Right cardiac atrium (tissue), 5 donors: ENCODE results near the gene APPBP2. TPM values are rescaled to one million over a fixed set of nuclear protein-coding genes. Genes with fewer than 3 reads are reported as not detected.
A peak's percentile ranks its signal among the peaks of the same experiment; 100 is the strongest.
"Not testable (repeated sequence)": the region's sequence is repeated elsewhere in the genome, so short reads cannot be mapped to it uniquely, and the experiment has no call there.

ENCODE experiments used
- ATAC-seq, 2 donors: fragments of 200-7000 bp; cut with Tn5 transposase; one replicate each; pipeline versions ENCODE4 v1.8.0 to v1.9.1; 2020; ENCODE audit warnings: moderate library complexity in 2 of 2, mild to moderate bottlenecking in 1 of 2
- DNase-seq, 3 donors: peaks; one replicate each; pipeline ENCODE4 v3.0.0-alpha.2; 2020
- H3K27ac ChIP-seq: one replicate; pipeline ENCODE4 v1.5.1; 2013; ENCODE audit warnings: mild to moderate bottlenecking, low read length, control low read depth, moderate library complexity
- H3K27me3 ChIP-seq: one replicate; pipeline ENCODE4 v1.6.1; 2013; ENCODE audit not compliant: control insufficient read depth, insufficient read depth
- H3K4me1 ChIP-seq: one replicate; pipeline ENCODE4 v1.6.1; 2013; ENCODE audit warnings: low read length; ENCODE audit not compliant: control insufficient read depth, insufficient read depth
- H3K4me3 ChIP-seq: one replicate; pipeline ENCODE4 v1.5.1; 2013; ENCODE audit warnings: low read length, control low read depth
- H3K9me3 ChIP-seq: one replicate; pipeline ENCODE4 v1.6.1; 2013; ENCODE audit warnings: low read length; ENCODE audit not compliant: control insufficient read depth
- WGBS: extraction: QIAGEN DNeasy Blood & Tissue Kit; methylation state at CpG from one replicate; pipeline ENCODE4 v1.1.7; 2013; 5-methylcytosine and 5-hydroxymethylcytosine counted together
- intact Hi-C, 4 donors: fragments of 100-400 bp; cut with DNase I; formaldehyde crosslinking; loops; one replicate each; pipeline versions ENCODE4 v1.11.0 to v1.14.0; 2022 to 2023
- polyA plus RNA-seq: library from polyadenylated mRNA; stranded (reverse); fragments of 200-250 nt; gene quantifications from one replicate; pipeline ENCODE4 v1.2.3, GENCODE V29; 2013
- total RNA-seq, 4 donors: library from RNA; stranded (reverse); fragmentation: NEBNext Ultra II Directional; extraction: Animal tissue kit (Norgen Biotek cat#: 25700); gene quantifications; one replicate each; pipeline ENCODE4 v1.2.1, GENCODE V29; 2021
- donor health status: healthy with polysubstance abuse.
- donor health status: DM: no; HTN: yes; CAD: no.
- donor health status: DM: no; HTN: no; CAD: no.
- donor health status: DM: no; HTN: yes; CAD: no; lungs with severe emphysema.
- donor health status: DM: yes; HTN: yes; CAD: no.

APPBP2 gene
- total and polyA plus RNA-seq, 5 donors, result 5.3 to 28.2 (median 23.9) TPM

- DNase-seq, result no peak
- intact Hi-C loops, result no loop called here
- Histone ChIP-seq H3K27me3 (no peaks in the 10 kb centered on the region), H3K9me3 (no peaks in the 10 kb centered on the region), H3K27ac (no peak overlapping the region), H3K4me3 (no peak overlapping the region), H3K4me1 (no peaks in the 10 kb centered on the region)
- ATAC-seq, result no peak
- 86% methylated on average over 1 of the region's 1 CpG for WGBS
These were observed 8.0 kb upstream of the APPBP2 start for GRCh38 chr17:60534010-60534555.

GRCh38 chr17:60529806-60530205 is 3.8 kb upstream of the APPBP2 start:
- Histone ChIP-seq H3K4me3 (no peak overlapping the region), H3K9me3 (no peaks in the 10 kb centered on the region), H3K27me3 (no peaks in the 10 kb centered on the region), H3K4me1 (no peaks in the 10 kb centered on the region), H3K27ac (no peak overlapping the region)
- DNase-seq (no peak), ATAC-seq (no peak)
- intact Hi-C loops, result no loop called here
- WGBS, result 95% methylated on average over 1 of the region's 1 CpG

- Histone ChIP-seq H3K27ac (no peak overlapping the region), H3K4me3 (no peak overlapping the region), H3K9me3 (no peaks in the 10 kb centered on the region), H3K27me3 (no peaks in the 10 kb centered on the region), H3K4me1 (no peaks in the 10 kb centered on the region)
- no peak for DNase-seq
- intact Hi-C loops, result no loop called here
- over 99% methylated on average over 3 of the region's 3 CpGs for WGBS
- no peak for ATAC-seq
These were observed 2.8 kb upstream of the APPBP2 start for GRCh38 chr17:60528828-60529227.

GRCh38 chr17:60527701-60528100 is 1.7 kb upstream of the APPBP2 start:
- Histone ChIP-seq H3K27me3 (no peaks in the 10 kb centered on the region), H3K4me1 (no peaks in the 10 kb centered on the region), H3K9me3 (no peaks in the 10 kb centered on the region), H3K4me3 (no peak overlapping the region), H3K27ac (no peak overlapping the region)
- no peak for DNase-seq
- WGBS, result 97% methylated on average over 2 of the region's 2 CpGs
- ATAC-seq, result no peak
- intact Hi-C loops, result no loop called here

- H3K27ac ChIP-seq, result no peak overlapping the region
- H3K27me3 ChIP-seq, result no peaks in the 10 kb centered on the region
- intact Hi-C loops, result no loop called here
- H3K4me1 ChIP-seq, result no peaks in the 10 kb centered on the region
- no peaks in the 10 kb centered on the region for H3K9me3 ChIP-seq
- H3K4me3 ChIP-seq, result peak overlapping the region; percentile 96
- WGBS, result 16% methylated on average over 6 of the region's 6 CpGs
- DNase-seq (no peak), ATAC-seq (no peak)
These were observed 684 bp upstream of the APPBP2 start for GRCh38 chr17:60526726-60527125.

GRCh38 chr17:60525328-60525684 is 736 bp downstream of the APPBP2 start:
- Histone ChIP-seq H3K4me1 (no peaks in the 10 kb centered on the region), H3K27me3 (no peaks in the 10 kb centered on the region), H3K4me3 (peak overlapping the region; percentile 96), H3K9me3 (no peaks in the 10 kb centered on the region), H3K27ac (peak overlapping the region; percentile 100)
- intact Hi-C loops, result no loop called here
- WGBS, result under 1% methylated on average over 11 of the region's 11 CpGs
- DNase-seq (peak in 1 of 3 donors; percentile 14), ATAC-seq (peak; percentile 13 to 72)

GRCh38 chr17:60524463-60525327 is 1.3 kb downstream of the APPBP2 start:
- no peak for ATAC-seq
- intact Hi-C loops, result no loop called here
- no peaks in the 10 kb centered on the region for H3K27me3 ChIP-seq

GRCh38 chr17:60523822-60524221 is 2.2 kb downstream of the APPBP2 start:
- WGBS, result 7% methylated on average over 1 of the region's 1 CpG
- intact Hi-C loops, result no loop called here
- no peaks in the 10 kb centered on the region for H3K4me1 ChIP-seq

More at GRCh38 chr17:60524463-60525327, 1.3 kb downstream of the APPBP2 start:
- H3K4me1 ChIP-seq, result no peaks in the 10 kb centered on the region
- H3K9me3 ChIP-seq, result no peaks in the 10 kb centered on the region
- WGBS, result 15% methylated on average over 9 of the region's 9 CpGs
- DNase-seq, result no peak
- H3K4me3 ChIP-seq, result peak overlapping the region; percentile 96
- H3K27ac ChIP-seq, result peak overlapping the region; percentile 100

GRCh38 chr17:60522889-60523626 is 3.0 kb downstream of the APPBP2 start:
- intact Hi-C loops, result no loop called here
- no peaks in the 10 kb centered on the region for H3K9me3 ChIP-seq
- no peaks in the 10 kb centered on the region for H3K4me1 ChIP-seq
- no peaks in the 10 kb centered on the region for H3K27me3 ChIP-seq
- H3K27ac ChIP-seq, result no peak overlapping the region
- no peak for DNase-seq
- ATAC-seq, result no peak
- H3K4me3 ChIP-seq, result no peak overlapping the region
- WGBS, result 79% methylated on average over 3 of the region's 3 CpGs

More at GRCh38 chr17:60523822-60524221, 2.2 kb downstream of the APPBP2 start:
- H3K27ac ChIP-seq, result no peak overlapping the region
- H3K9me3 ChIP-seq, result no peaks in the 10 kb centered on the region
- H3K27me3 ChIP-seq, result no peaks in the 10 kb centered on the region
- ATAC-seq, result no peak
- H3K4me3 ChIP-seq, result peak overlapping the region; percentile 96
- DNase-seq, result no peak

GRCh38 chr17:60519795-60520194 is 6.2 kb downstream of the APPBP2 start:
- Histone ChIP-seq H3K27me3 (no peaks in the 10 kb centered on the region), H3K9me3 (no peaks in the 10 kb centered on the region), H3K4me1 (no peaks in the 10 kb centered on the region), H3K4me3 (no peak overlapping the region), H3K27ac (no peak overlapping the region)
- no peak for ATAC-seq
- 96% methylated on average over 4 of the region's 4 CpGs for WGBS
- intact Hi-C loops, result loop anchor here in 1 of 4 donors (10.0 kb wide), 1 partner anchor 55 kb away; no protein-coding TSS in a partner anchor
- DNase-seq, result no peak

GRCh38 chr17:60515683-60516082 is 10.4 kb downstream of the APPBP2 start:
- not testable (repeated sequence) for H3K9me3 ChIP-seq, H3K27ac ChIP-seq, H3K4me1 ChIP-seq, DNase-seq, H3K27me3 ChIP-seq, H3K4me3 ChIP-seq, ATAC-seq
- 95% methylated on average over 6 of the region's 6 CpGs for WGBS
- intact Hi-C loops, result loop anchor here in 1 of 4 donors (10.0 kb wide), 1 partner anchor 51 kb away; no protein-coding TSS in a partner anchor
